CD1c-positive myeloid dendritic cell (primary cell): Measurements from ENCODE around the gene ASCL2.

Source experiments
- DNase-seq: peaks from one replicate; pipeline ENCODE4 v3.0.0-alpha.2; 2016; ENCODE audit errors: extremely low spot score

ASCL2 gene

GRCh38 chr11:2270322-2271076 lies at the start of gene ASCL2:
Gene ASCL2, minus strand, starts transcription at chr11:2270588. Its CDS starts 256 bp downstream, at chr11:2270332.
- DNase-seq, result peak; percentile 55

GRCh38 chr11:2319791-2320472 lies 49.5 kb upstream of the ASCL2 start:
- no peak for DNase-seq

- no peak for DNase-seq
Observed at GRCh38 chr11:2318707-2319106, 48.3 kb upstream of the ASCL2 start.

- DNase-seq, result no peak
Observed at GRCh38 chr11:2318123-2318522, 47.7 kb upstream of the ASCL2 start.

- no peak for DNase-seq
Observed at GRCh38 chr11:2317354-2318050, 47.1 kb upstream of the ASCL2 start.

- DNase-seq, result no peak
Observed at GRCh38 chr11:2316963-2317244, 46.5 kb upstream of the ASCL2 start.

- DNase-seq, result no peak
Observed at GRCh38 chr11:2316169-2316962, 46.0 kb upstream of the ASCL2 start.

GRCh38 chr11:2315395-2316168 lies 45.2 kb upstream of the ASCL2 start:
- DNase-seq, result no peak

- DNase-seq, result no peak
Observed at GRCh38 chr11:2314525-2315394, 44.4 kb upstream of the ASCL2 start.

- no peak for DNase-seq
Observed at GRCh38 chr11:2314136-2314524, 43.7 kb upstream of the ASCL2 start.

GRCh38 chr11:2313051-2313951 lies 42.9 kb upstream of the ASCL2 start:
- DNase-seq, result no peak

- no peak for DNase-seq
Observed at GRCh38 chr11:2312232-2313042, 42.0 kb upstream of the ASCL2 start.

GRCh38 chr11:2311353-2312133 lies 41.2 kb upstream of the ASCL2 start:
- DNase-seq, result no peak

GRCh38 chr11:2310786-2311352 lies 40.5 kb upstream of the ASCL2 start:
- no peak for DNase-seq

GRCh38 chr11:2310073-2310785 lies 39.8 kb upstream of the ASCL2 start:
- DNase-seq, result no peak

GRCh38 chr11:2309251-2310072 lies 39.1 kb upstream of the ASCL2 start:
- no peak for DNase-seq
